ENCODE data around the gene ALS2CL.
"Not testable (repeated sequence)": the region's sequence is repeated elsewhere in the genome, so short reads cannot be mapped to it uniquely, and the experiment has no call there.

- TF ChIP-seq POLR2A (IDR thresholded peaks at IDR 0.05; ENCODE audit: low read depth, low read length); CTCF (IDR thresholded peaks at IDR 0.05; ENCODE audit: extremely low read depth in 1 of 2, insufficient read depth in 1 of 2, low read depth in 1 of 2, low read length in 2 of 2); POLR2AphosphoS5 (IDR thresholded peaks at IDR 0.05; ENCODE audit: insufficient read depth, low read depth, low read length); MAX (IDR thresholded peaks at IDR 0.05; ENCODE audit: insufficient read depth, insufficient read length); EZH2 (IDR thresholded peaks at IDR 0.05; ENCODE audit: borderline replicate concordance, low read depth, low read length, severe bottlenecking); MYC (IDR thresholded peaks at IDR 0.05; ENCODE audit: low read depth, low read length); FOS (IDR thresholded peaks at IDR 0.05; ENCODE audit: borderline replicate concordance, insufficient read depth, low read length); JUN (IDR thresholded peaks at IDR 0.05; ENCODE audit: borderline replicate concordance, insufficient read depth, insufficient read length, low read depth); GATA2 (IDR thresholded peaks at IDR 0.05; ENCODE audit: insufficient read depth, insufficient read length, low read depth, low read length): not testable (repeated sequence)
These were observed 46.1 kb upstream of the ALS2CL start for GRCh38 chr3:46739565-46739964.

All from endothelial cell of umbilical vein (primary cell).